LoVo (cell line): Measurements from ENCODE around the gene CLIC4.

Source experiments
- DNase-seq: peaks from one replicate; pipeline ENCODE4 v3.0.0-alpha.2; 2016; ENCODE audit warnings: low spot score

The CLIC4 gene

DNA sequence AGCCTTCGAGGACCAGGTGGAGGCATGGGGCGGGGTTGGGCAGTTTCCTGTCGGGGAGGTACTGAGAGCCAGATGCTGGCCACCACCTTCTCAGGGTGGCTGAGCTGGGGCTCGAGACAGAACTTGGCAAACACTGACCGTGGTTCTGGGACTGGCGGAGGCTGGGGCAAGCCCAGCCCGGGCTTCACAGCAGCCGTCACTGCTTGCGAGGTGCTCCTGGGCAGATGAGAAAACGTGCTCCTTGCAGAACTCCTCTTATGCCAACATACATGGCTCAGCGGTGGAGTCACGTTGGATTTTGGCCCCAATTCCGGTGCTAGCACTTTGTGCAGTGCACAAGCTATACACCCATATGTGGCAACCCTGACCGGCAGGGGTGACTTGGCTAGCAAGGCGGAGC, 115.6 kb downstream of the CLIC4 start:
- DNase-seq: no peak

DNA sequence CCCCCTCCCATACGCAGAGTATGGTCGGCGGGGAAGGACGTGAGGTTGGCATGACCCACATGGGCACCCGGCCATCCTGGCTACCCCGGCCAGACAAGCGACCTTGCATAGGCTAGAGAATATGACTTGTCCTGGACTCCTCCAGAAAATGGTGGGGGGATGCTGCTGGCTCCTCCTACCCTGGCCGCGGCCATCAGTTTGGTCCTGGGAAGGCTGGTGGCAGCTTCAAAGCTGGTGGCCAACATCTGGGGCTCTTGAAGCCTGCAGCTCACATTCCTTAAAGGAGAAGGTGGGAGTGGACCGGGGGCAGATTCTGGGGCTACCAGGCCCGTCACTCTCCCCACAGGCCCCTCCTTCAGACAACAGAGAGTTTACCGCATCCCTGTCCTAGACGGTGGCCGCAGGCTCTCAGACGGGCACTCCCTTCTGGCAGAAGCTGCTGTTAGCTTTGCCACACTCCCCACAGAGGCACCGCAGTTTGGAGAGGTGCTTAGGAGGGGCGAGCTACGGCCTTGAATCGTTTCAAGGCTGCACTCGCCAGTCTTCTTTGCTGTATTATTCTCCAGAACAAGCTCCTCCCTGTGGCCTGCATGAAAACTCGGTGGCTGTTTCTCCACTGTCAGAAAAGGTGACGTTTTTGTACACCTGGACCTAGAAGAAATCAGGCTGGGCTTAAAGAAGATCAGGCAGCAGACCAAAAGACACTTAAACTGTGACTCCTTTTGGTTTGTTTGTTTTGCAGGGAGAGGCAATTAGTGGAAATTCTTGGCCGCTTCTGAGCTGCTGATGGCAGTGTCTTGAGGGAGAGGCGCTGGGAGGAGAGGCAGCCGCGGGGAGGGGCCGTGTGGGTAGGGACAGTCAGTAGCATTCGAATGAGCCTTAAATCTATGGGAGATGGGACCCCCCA, 116.8 kb downstream of the CLIC4 start:
- DNase-seq: peak; percentile 74

GRCh38 chr1:24862775-24863483, 117.7 kb downstream of the CLIC4 start:
- DNase-seq: no peak

- peak; percentile 11 for DNase-seq
Observed at GRCh38 chr1:24864370-24864777, 119.1 kb downstream of the CLIC4 start.

GRCh38 chr1:24865168-24865567, 119.9 kb downstream of the CLIC4 start:
- no peak for DNase-seq

GRCh38 chr1:24865587-24865986, 120.3 kb downstream of the CLIC4 start:
- no peak for DNase-seq

DNA sequence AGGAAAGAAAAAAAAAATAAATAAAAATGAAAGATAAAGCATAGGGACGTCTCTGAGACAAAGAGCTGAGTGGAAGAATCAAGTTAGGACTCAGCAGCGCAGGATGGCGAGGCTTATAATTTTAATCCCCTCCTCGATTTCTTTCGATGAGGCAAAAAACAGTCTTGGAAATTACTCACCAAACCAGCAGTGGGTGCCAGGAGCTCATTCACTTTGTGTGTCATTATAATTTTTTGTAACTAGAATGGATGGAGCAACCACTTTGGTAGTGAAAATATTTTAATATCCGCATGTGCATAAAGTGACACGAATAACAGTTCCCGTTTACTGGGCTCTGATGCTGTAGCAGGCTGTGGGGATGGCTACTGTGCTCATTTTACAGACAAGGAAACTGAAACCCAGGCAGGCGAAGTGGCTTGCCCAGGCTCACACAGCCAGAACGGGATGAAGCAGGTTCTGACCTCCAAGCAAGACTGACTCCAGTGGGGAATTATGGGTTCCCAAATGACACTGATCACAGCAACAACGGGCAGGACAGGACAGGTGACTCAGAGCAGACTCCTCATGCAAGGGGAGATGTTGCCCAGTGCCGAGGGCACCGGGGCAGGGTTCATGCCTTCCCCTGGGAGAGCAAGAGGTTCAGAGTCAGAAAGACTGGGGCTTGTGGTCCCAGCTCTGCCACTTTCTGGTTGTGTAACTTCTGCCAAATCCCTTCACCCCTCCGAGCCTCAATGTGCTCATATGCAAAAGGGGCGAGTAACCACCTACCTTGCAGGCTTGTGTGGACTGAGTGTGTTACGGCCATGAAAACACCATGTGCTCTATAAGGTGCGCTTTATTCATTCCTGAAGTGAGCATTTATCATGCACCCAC, 121.2 kb downstream of the CLIC4 start:
- no peak for DNase-seq

GRCh38 chr1:24867084-24867870, 122.0 kb downstream of the CLIC4 start:
- DNase-seq: no peak

DNA sequence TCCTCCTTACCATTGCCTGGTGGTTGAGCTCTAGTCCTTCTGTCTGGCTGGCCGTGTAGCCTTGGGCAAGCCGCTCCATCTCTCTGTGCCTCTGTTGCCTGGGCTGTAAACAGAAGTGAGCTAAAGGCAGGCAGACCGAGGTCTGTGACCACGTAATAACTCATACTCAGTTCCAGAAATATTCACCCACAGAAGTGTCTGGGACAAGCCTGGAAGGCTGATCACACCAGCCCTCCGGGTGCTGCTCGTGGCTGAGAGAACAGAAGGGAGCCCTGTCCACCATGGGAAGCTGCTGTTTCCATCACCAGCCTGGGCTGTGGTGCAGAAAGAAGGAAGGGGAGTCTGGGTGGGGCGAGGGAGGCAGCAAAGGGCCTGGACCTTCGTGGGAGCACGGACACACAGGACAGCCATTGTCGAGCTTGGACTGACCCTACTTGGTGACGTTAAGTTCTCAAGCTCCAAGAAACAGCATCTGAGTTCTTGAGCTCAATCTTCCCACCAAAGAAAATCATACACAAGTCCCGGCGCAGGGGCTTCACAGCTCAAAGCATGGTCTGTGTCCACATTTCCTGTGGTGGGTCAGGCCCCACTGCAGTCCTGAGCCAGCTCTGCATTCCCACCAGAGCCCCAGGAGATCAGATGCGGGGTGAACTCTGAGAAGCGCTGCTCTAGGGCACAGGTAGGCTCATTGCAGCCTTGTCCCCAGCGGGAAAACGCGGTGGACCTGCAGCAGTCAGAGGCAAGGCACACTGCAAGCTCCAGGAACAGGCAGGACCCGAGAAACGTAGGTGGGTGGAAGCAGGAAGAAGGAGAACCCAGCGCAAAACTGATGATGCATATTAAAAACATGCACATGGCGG, 123.0 kb downstream of the CLIC4 start:
- no peak for DNase-seq

DNA sequence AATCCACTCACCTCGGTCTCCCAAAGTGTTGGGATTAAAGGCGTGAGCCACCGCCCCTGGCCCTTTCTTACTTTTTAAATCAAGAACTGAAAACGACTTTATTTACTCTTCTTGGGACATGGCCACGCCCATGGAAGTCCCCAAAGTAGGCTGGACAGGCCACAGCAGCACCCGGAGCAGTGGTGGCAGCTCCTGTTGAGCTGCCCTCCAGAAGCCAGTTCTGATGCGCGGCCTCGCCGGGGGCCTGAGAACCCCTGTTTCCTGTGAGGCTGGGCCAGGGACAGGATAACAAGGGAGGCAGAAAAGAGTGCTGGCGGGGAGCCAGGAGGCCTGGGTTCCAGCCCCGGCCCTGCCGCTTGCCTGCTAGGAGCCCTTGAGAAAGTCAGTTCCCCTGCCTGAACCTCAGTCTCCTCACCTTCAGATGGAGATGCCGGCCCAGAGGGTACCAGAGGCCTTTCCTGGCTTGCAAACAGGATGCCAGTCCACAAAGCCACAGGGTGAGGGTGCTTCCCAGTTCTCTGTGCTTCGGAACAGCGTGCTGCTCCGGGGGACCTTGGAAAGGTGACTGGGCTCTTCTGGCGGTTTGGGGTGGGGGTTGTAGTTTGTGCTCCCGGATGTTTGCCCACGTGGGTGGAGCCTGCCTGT, 125.4 kb downstream of the CLIC4 start:
- no peak for DNase-seq

GRCh38 chr1:24871306-24871901, 126.2 kb downstream of the CLIC4 start:
- no peak for DNase-seq

GRCh38 chr1:24872061-24872850, 127.0 kb downstream of the CLIC4 start:
- DNase-seq: no peak

- no peak for DNase-seq
Observed at GRCh38 chr1:24873148-24873547, 127.9 kb downstream of the CLIC4 start.

DNA sequence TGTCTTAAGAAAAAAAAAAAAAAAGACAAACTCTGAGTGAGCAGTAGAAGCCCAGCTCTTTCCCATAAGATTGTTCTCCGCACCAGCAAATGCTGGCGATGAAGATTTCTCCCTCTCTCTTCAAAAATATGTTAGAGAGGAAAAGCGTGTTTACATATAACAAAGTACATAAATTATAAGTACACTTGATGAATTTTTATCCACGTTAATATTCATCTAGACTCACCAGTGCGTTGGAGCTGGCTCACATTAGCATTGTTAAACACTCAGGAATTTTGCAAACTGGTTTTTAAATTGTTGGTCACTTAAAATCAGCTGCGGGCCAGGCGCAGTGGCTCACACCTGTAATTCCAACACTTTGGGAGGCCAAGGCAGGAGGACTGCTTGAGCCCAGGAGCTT, 128.8 kb downstream of the CLIC4 start:
- DNase-seq: no peak

GRCh38 chr1:24874611-24875234, 129.5 kb downstream of the CLIC4 start:
- no peak for DNase-seq

DNA sequence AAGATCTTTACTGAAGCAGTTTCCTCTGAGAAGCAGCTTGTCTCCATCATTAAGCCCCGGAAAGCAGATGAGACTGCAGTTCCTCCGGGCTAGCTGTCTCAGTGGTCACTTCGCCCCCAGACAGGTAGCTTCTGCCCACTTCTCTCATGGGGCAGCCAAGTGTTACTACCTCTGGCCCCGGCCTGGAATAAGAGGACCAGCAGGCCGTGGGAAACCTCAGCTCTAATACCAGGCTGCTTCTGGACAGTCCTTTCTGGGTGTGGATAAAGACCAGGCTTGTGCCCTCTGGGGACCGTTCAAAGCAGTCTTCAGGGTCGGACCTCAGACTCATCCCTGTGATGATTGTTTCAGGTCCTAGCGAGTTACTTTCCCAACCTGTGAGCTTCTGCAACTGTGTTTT, 130.0 kb downstream of the CLIC4 start:
- no peak for DNase-seq

DNA sequence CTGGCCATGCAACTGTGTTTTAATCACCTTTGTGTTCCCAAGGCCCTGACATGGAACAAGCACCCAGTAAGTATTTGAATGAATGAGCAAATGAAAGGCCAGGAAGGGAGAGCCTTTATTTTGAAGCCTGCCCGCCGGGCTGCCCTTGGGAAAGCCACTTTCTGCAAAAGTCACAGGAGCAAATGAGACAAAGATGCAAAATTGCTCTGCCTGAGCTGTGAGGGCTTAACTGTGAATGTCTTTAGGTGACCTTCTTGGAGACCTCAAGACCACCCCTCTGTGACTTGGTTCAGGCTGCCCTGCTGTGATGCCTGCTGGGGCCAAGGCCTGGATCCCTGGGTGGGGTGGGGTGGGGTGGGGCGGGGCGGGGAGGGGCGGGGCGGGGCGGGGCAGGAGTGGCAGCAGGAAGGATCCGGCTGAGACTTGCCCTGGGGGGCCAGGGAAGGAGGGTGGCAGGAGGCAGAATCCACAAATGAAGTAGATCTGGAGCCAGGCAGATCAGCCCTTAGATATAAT, 130.8 kb downstream of the CLIC4 start:
- no peak for DNase-seq

- no peak for DNase-seq
Observed at GRCh38 chr1:24878045-24878444, 132.8 kb downstream of the CLIC4 start.
